Effector memory CD8-positive, alpha-beta T cell (primary cell): ENCODE data around the gene FAM217B.

Experiments
- ATAC-seq: fragments of 150-1000 bp; cut with Tn5 transposase; replicated peaks from 2 replicates; pipeline ENCODE4 v1.10.0; 2021; ENCODE audit warnings: mild to moderate bottlenecking, moderate library complexity
- DNase-seq, 3 experiments: peaks; one replicate each; pipeline ENCODE4 v3.0.0; 2021
- H3K27ac Mint-ChIP-seq, 2 donors: one replicate each; pipeline ENCODE4 v1.8.0; 2022; ENCODE audit warnings: mild to moderate bottlenecking in 2 of 2, mixed read lengths in 2 of 2, moderate library complexity in 2 of 2
- H3K27me3 Mint-ChIP-seq, 2 donors: one replicate each; pipeline ENCODE4 v1.8.0; 2022; ENCODE audit warnings: mixed read lengths in 2 of 2
- H3K36me3 Mint-ChIP-seq: one replicate; pipeline ENCODE4 v1.8.0; 2022; ENCODE audit warnings: mild to moderate bottlenecking, moderate library complexity, mixed read lengths; ENCODE audit not compliant: insufficient read depth
- H3K4me1 Mint-ChIP-seq, 2 donors: one replicate each; pipeline ENCODE4 v1.8.0; 2022; ENCODE audit warnings: low read depth in 2 of 2, mixed read lengths in 2 of 2
- H3K4me3 Mint-ChIP-seq, 2 donors: one replicate each; pipeline ENCODE4 v1.8.0; 2022; ENCODE audit warnings: mild to moderate bottlenecking in 2 of 2, mixed read lengths in 2 of 2, moderate library complexity in 2 of 2
- H3K9me3 Mint-ChIP-seq, 2 donors: one replicate each; pipeline ENCODE4 v1.8.0; 2022; ENCODE audit warnings: mixed read lengths in 2 of 2

Gene FAM217B

GRCh38 chr20:59996108-59996507, 55.9 kb downstream of the FAM217B start:
- no peak for ATAC-seq
- Mint-ChIP-seq H3K27ac (no peak overlapping the region), H3K4me1 (no peaks in the 10 kb centered on the region), H3K36me3 (no peaks in the 10 kb centered on the region), H3K4me3 (no peak overlapping the region), H3K9me3 (no peaks in the 10 kb centered on the region), H3K27me3 (peaks cover 8 to 11% of the 10 kb centered on the region in 2 donors)
- no peak for DNase-seq

- Mint-ChIP-seq H3K4me3 (no peak overlapping the region), H3K9me3 (no peaks in the 10 kb centered on the region), H3K4me1 (no peaks in the 10 kb centered on the region), H3K27me3 (peaks cover 8 to 11% of the 10 kb centered on the region in 2 donors), H3K27ac (peak overlapping the region in 1 of 2 donors; percentile 53), H3K36me3 (no peaks in the 10 kb centered on the region)
- ATAC-seq (no peak), DNase-seq (no peak)
Measured at GRCh38 chr20:59997896-59998295, 57.7 kb downstream of the FAM217B start.
